GM12891 (cell line): ENCODE measurements around the gene CSRP1.

Experiments
- PAX5 ChIP-seq: IDR thresholded peaks from 2 replicates; pipeline ENCODE4 v1.6.1; 2011; ENCODE audit warnings: low read length, moderate library complexity, mild to moderate bottlenecking; ENCODE audit not compliant: insufficient read depth, severe bottlenecking
- POLR2A ChIP-seq: IDR thresholded peaks from 2 replicates; pipeline ENCODE4 v1.6.1; 2011; ENCODE audit warnings: low read depth, low read length, control low read depth
- POLR2AphosphoS5 ChIP-seq: IDR thresholded peaks from 2 replicates; pipeline ENCODE4 v1.6.1; 2011; ENCODE audit warnings: low read depth, low read length, control low read depth
- POU2F2 ChIP-seq: IDR thresholded peaks from 2 replicates; pipeline ENCODE4 v1.6.1; 2011; ENCODE audit warnings: low read depth, mild to moderate bottlenecking, control low read depth, low read length, moderate library complexity
- SPI1 ChIP-seq: IDR thresholded peaks from 2 replicates; pipeline ENCODE4 v1.6.1; 2011; ENCODE audit warnings: low read depth, low read length, control low read depth
- TAF1 ChIP-seq: IDR thresholded peaks from 2 replicates; pipeline ENCODE4 v1.6.1; 2011; ENCODE audit warnings: low read depth, low read length, control low read depth

DNA sequence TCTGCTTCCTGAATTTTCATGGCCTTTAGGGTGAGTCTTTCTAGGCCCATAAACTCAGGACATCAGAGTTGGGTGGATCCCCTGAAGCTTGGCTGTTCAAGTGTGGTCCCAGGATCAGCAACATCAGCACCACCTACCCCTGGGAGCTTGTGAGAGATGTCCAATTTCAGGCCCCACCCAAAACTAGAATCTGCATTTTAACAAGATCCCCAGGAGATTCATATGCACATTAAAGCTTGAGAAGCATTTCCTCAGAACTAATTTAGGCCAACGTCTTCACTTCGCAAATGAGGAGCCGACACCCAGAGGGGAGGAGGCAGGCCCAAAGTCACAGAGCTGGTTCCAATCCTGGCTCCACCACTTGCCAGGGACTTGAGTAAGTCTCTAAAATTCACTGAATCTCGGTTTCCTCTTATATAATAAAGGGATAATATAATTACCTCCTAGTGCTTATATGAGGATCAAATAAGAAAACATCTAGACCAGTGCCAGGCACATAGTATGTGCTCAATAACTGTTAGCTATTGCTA lies 27.7 kb downstream of the CSRP1 start:
- no peak for TF ChIP-seq POLR2A
- TF ChIP-seq SPI1 = no peak
- TF ChIP-seq POLR2AphosphoS5 = no peak
- TF ChIP-seq POU2F2 = no peak
- no peak for TF ChIP-seq TAF1
- TF ChIP-seq PAX5 = no peak
